ENCODE results near the gene METRN. TPM values are rescaled to one million over a fixed set of nuclear protein-coding genes. Genes with fewer than 3 reads are reported as not detected.

METRN gene
- total RNA-seq, 1 experiment from 2014 or later: 25.2 TPM

DNA sequence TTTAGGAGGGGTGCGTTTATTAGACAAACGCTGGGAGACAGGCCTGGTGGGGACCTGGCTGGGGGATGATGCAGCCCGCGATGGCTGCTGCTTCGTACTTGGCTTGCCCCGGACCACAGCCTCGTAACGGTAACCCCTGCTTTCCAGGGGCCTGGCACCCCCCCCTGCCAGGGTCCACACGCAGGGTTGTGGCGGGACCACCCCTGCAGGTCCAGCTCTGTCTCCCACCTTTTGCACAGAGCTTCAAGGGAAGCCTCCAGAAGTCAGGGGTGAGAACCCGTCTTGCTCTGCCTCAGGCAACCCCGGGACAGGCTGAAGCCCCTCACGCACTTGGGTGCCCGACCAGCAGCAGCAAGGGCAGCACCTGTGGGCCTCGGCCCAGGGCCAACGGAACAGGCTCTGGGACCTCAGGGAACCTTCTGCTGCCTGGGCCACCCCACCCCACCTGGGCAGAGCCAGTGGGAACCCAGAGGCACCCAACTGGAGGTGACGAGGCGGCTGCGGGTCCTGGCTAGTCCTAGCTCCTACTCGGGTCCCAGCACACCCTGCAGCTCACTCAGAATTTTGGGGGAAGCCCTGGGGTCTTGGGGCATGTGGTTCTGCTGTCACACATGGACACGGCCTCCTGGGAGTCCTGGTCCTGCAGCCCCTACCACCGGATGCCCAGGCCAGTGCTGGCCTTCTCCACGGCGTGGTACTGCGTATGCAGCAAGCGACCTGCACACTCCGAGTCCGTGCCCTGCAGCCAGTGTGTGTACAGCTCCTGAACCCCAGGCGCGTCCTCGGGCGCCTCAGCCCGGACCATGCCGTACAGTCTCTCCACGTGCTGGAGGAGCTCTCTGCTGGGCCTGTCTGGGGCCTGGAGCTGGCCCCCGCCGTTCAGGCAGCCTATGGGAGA lies 15.1 kb downstream of the METRN start:
- Histone ChIP-seq H3K9me2 (replicated peaks; ENCODE audit: insufficient read depth, low read length) (no peaks in the 10 kb centered on the region), H3K9me3 (ENCODE audit: low read length) (no peaks in the 10 kb centered on the region), H3K27ac (ENCODE audit: low read length) (peak overlapping the region; percentile 49; the same call in 1 of the 2 replicates), H3K4me2 (ENCODE audit: low read depth, low read length, poor library complexity, severe bottlenecking) (peak overlapping the region; percentile 93), H3K27me3 (ENCODE audit: low read length) (no peaks in the 10 kb centered on the region), H3K4me3 (ENCODE audit: low read length) (peak overlapping the region; percentile 91), H3K4me1 (ENCODE audit: low read length) (peaks cover 57% of the 10 kb centered on the region), H3K9ac (ENCODE audit: low read length) (peak overlapping the region; percentile 91; the same call in 1 of the 2 replicates), H3K79me2 (ENCODE audit: low read length) (peaks cover 21% of the 10 kb centered on the region), H3K36me3 (ENCODE audit: insufficient read depth, low read length) (peaks cover 12% of the 10 kb centered on the region; the same call in 1 of the 2 replicates), H4K20me1 (ENCODE audit: insufficient read depth, low read depth, low read length) (no peaks in the 10 kb centered on the region), H2AFZ (ENCODE audit: low read length) (no peak overlapping the region)
- DNase-seq: peak; percentile 49

GRCh38 chr16:730666-731509 lies 16.0 kb downstream of the METRN start:
- no peak overlapping the region for H3K4me3 ChIP-seq (ENCODE audit: low read length)
- H3K4me2 ChIP-seq (ENCODE audit: low read depth, low read length, poor library complexity, severe bottlenecking): peak overlapping the region; percentile 93
- H3K27ac ChIP-seq (ENCODE audit: low read length): peak overlapping the region; percentile 27; the same call in 1 of the 2 replicates
- peak; percentile 54 for DNase-seq
- H2AFZ ChIP-seq (ENCODE audit: low read length): no peak overlapping the region
- H3K9me3 ChIP-seq (ENCODE audit: low read length): no peaks in the 10 kb centered on the region
- no peaks in the 10 kb centered on the region for H3K9me2 ChIP-seq (replicated peaks; ENCODE audit: insufficient read depth, low read length)
- peaks cover 49% of the 10 kb centered on the region for H3K4me1 ChIP-seq (ENCODE audit: low read length)
- H4K20me1 ChIP-seq (ENCODE audit: insufficient read depth, low read depth, low read length): no peaks in the 10 kb centered on the region
- peaks cover 21% of the 10 kb centered on the region for H3K79me2 ChIP-seq (ENCODE audit: low read length)
- peak overlapping the region; percentile 20; the same call in 1 of the 2 replicates for H3K9ac ChIP-seq (ENCODE audit: low read length)
- peaks cover 12% of the 10 kb centered on the region; the same call in 1 of the 2 replicates for H3K36me3 ChIP-seq (ENCODE audit: insufficient read depth, low read length)
- H3K27me3 ChIP-seq (ENCODE audit: low read length): no peaks in the 10 kb centered on the region

GRCh38 chr16:732332-732731 lies 17.4 kb downstream of the METRN start:
- Histone ChIP-seq H3K4me3 (ENCODE audit: low read length) (no peak overlapping the region), H2AFZ (ENCODE audit: low read length) (no peak overlapping the region), H3K27me3 (ENCODE audit: low read length) (no peaks in the 10 kb centered on the region), H3K4me1 (ENCODE audit: low read length) (peaks cover 49% of the 10 kb centered on the region), H3K9ac (ENCODE audit: low read length) (no peak overlapping the region), H3K4me2 (ENCODE audit: low read depth, low read length, poor library complexity, severe bottlenecking) (no peak overlapping the region), H4K20me1 (ENCODE audit: insufficient read depth, low read depth, low read length) (no peaks in the 10 kb centered on the region), H3K27ac (ENCODE audit: low read length) (no peak overlapping the region), H3K9me3 (ENCODE audit: low read length) (no peaks in the 10 kb centered on the region), H3K36me3 (ENCODE audit: insufficient read depth, low read length) (peaks cover 17% of the 10 kb centered on the region; the same call in 1 of the 2 replicates), H3K79me2 (ENCODE audit: low read length) (peaks cover 24% of the 10 kb centered on the region), H3K9me2 (replicated peaks; ENCODE audit: insufficient read depth, low read length) (no peaks in the 10 kb centered on the region)
- no peak for DNase-seq

DNA sequence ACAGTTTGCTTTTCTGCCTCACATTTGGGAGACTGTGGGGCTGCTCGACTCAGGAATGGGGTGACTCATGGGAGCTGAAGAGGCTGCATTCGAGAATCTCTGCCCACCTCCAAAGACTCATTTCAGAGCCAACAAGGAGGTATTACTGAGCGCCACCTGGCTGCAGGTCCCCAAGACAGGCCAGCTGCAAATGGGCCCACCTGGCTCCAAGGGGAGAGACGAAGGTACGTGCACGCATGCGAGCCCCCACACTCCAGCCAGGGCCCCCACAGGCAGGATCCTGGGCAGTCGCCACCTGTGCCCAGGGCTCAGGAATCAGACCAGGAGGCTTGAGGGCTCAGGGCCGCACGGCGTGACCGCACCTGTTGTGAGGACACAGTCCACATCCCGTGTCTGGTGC lies 18.0 kb downstream of the METRN start:
- H3K36me3 ChIP-seq (ENCODE audit: insufficient read depth, low read length): peaks cover 17% of the 10 kb centered on the region; the same call in 1 of the 2 replicates
- peak; percentile 46 for DNase-seq

GRCh38 chr16:733382-734207 lies 18.7 kb downstream of the METRN start:
- Histone ChIP-seq H3K4me3 (ENCODE audit: low read length) (no peak overlapping the region), H3K4me2 (ENCODE audit: low read depth, low read length, poor library complexity, severe bottlenecking) (no peak overlapping the region), H3K9ac (ENCODE audit: low read length) (no peak overlapping the region), H3K9me2 (replicated peaks; ENCODE audit: insufficient read depth, low read length) (no peaks in the 10 kb centered on the region), H3K36me3 (ENCODE audit: insufficient read depth, low read length) (peaks cover 17% of the 10 kb centered on the region; the same call in 1 of the 2 replicates), H3K4me1 (ENCODE audit: low read length) (peaks cover 54% of the 10 kb centered on the region), H3K27me3 (ENCODE audit: low read length) (no peaks in the 10 kb centered on the region), H2AFZ (ENCODE audit: low read length) (no peak overlapping the region), H4K20me1 (ENCODE audit: insufficient read depth, low read depth, low read length) (no peaks in the 10 kb centered on the region), H3K9me3 (ENCODE audit: low read length) (no peaks in the 10 kb centered on the region), H3K79me2 (ENCODE audit: low read length) (peaks cover 18% of the 10 kb centered on the region), H3K27ac (ENCODE audit: low read length) (no peak overlapping the region)
- peak; percentile 72 for DNase-seq

More for the DNA sequence above, 18.0 kb downstream of the METRN start:
- Histone ChIP-seq H3K27ac (ENCODE audit: low read length) (no peak overlapping the region), H2AFZ (ENCODE audit: low read length) (no peak overlapping the region), H3K9me2 (replicated peaks; ENCODE audit: insufficient read depth, low read length) (no peaks in the 10 kb centered on the region), H3K4me2 (ENCODE audit: low read depth, low read length, poor library complexity, severe bottlenecking) (no peak overlapping the region), H3K27me3 (ENCODE audit: low read length) (no peaks in the 10 kb centered on the region), H3K4me1 (ENCODE audit: low read length) (peaks cover 50% of the 10 kb centered on the region), H4K20me1 (ENCODE audit: insufficient read depth, low read depth, low read length) (no peaks in the 10 kb centered on the region), H3K9me3 (ENCODE audit: low read length) (no peaks in the 10 kb centered on the region), H3K79me2 (ENCODE audit: low read length) (peaks cover 21% of the 10 kb centered on the region), H3K9ac (ENCODE audit: low read length) (no peak overlapping the region), H3K4me3 (ENCODE audit: low read length) (no peak overlapping the region)

- no peak for DNase-seq
Observed at GRCh38 chr16:734208-734980, 19.5 kb downstream of the METRN start.

More at GRCh38 chr16:734208-734980, 19.5 kb downstream of the METRN start:
- no peak overlapping the region for H3K4me3 ChIP-seq (ENCODE audit: low read length)
- no peaks in the 10 kb centered on the region for H3K9me3 ChIP-seq (ENCODE audit: low read length)
- no peaks in the 10 kb centered on the region for H3K9me2 ChIP-seq (replicated peaks; ENCODE audit: insufficient read depth, low read length)
- H4K20me1 ChIP-seq (ENCODE audit: insufficient read depth, low read depth, low read length): no peaks in the 10 kb centered on the region
- peaks cover 55% of the 10 kb centered on the region for H3K4me1 ChIP-seq (ENCODE audit: low read length)
- H2AFZ ChIP-seq (ENCODE audit: low read length): no peak overlapping the region
- no peak overlapping the region for H3K27ac ChIP-seq (ENCODE audit: low read length)
- H3K27me3 ChIP-seq (ENCODE audit: low read length): no peaks in the 10 kb centered on the region
- H3K36me3 ChIP-seq (ENCODE audit: insufficient read depth, low read length): peaks cover 17% of the 10 kb centered on the region; the same call in 1 of the 2 replicates
- H3K4me2 ChIP-seq (ENCODE audit: low read depth, low read length, poor library complexity, severe bottlenecking): no peak overlapping the region
- H3K9ac ChIP-seq (ENCODE audit: low read length): no peak overlapping the region
- peaks cover 11% of the 10 kb centered on the region for H3K79me2 ChIP-seq (ENCODE audit: low read length)

Data from Karpas-422 (cell line).